ENCODE results near the gene CAMK1D.

- TF ChIP-seq EZH2 (IDR thresholded peaks at IDR 0.05; ENCODE audit: low read depth, unreplicated experiment) (no peak), CTCF (conservative IDR thresholded peaks at IDR 0.05; ENCODE audit: low read depth in 2 of 2) (no peak)
Measured at GRCh38 chr10:12308736-12309375, 40.5 kb upstream of the CAMK1D start.
